Activated naive CD4-positive, alpha-beta T cell treated with anti-CD3 and anti-CD28 coated beads, Interleukin-2, amount 50 U/mL, for 24 hours (primary cell): Measurements from ENCODE around the gene SUGP2.

Experiments
- H3K27ac Mint-ChIP-seq: one replicate; pipeline ENCODE4 v1.8.0; 2021; ENCODE audit warnings: mild to moderate bottlenecking, mixed read lengths
- H3K27me3 Mint-ChIP-seq: one replicate; pipeline ENCODE4 v1.8.0; 2021; ENCODE audit warnings: mixed read lengths
- H3K36me3 Mint-ChIP-seq: one replicate; pipeline ENCODE4 v1.8.0; 2021; ENCODE audit warnings: mixed read lengths
- H3K4me1 Mint-ChIP-seq: one replicate; pipeline ENCODE4 v1.8.0; 2021; ENCODE audit warnings: mixed read lengths
- H3K4me3 Mint-ChIP-seq: one replicate; pipeline ENCODE4 v1.8.0; 2021; ENCODE audit warnings: mild to moderate bottlenecking, mixed read lengths
- H3K9me3 Mint-ChIP-seq: one replicate; pipeline ENCODE4 v1.8.0; 2021; ENCODE audit warnings: mixed read lengths

The SUGP2 gene

DNA sequence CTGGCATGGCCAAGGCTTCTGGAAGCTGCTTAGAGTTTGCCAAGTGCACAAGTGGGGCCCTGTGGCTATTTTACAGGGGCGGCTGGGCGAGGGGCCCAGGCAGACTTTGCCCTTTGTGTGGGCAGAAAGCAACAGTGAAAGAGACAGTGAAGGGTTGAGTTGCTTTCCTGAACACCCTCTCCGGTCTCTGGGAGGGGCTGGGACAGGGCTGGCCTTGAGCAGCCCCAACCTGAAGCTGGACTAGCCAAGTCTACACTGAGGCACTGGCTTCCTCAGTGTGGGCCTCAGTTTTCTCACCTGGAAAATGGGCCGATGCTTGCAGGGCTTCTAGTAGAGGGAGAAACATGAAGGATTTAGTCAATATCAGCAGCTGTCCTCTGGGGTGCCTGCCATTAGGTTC lies 89.9 kb downstream of the SUGP2 start:
- no peaks in the 10 kb centered on the region for H3K36me3 Mint-ChIP-seq
- H3K4me3 Mint-ChIP-seq: no peak overlapping the region
- no peaks in the 10 kb centered on the region for H3K9me3 Mint-ChIP-seq
- no peak overlapping the region for H3K27ac Mint-ChIP-seq
- peaks cover 7% of the 10 kb centered on the region for H3K4me1 Mint-ChIP-seq
- H3K27me3 Mint-ChIP-seq: peaks cover 12% of the 10 kb centered on the region

GRCh38 chr19:18942692-18943091 lies 90.6 kb downstream of the SUGP2 start:
- H3K4me1 Mint-ChIP-seq: peaks cover 7% of the 10 kb centered on the region
- H3K9me3 Mint-ChIP-seq: no peaks in the 10 kb centered on the region
- no peak overlapping the region for H3K27ac Mint-ChIP-seq
- peak overlapping the region; percentile 19 for H3K4me3 Mint-ChIP-seq
- H3K36me3 Mint-ChIP-seq: no peaks in the 10 kb centered on the region
- peaks cover 12% of the 10 kb centered on the region for H3K27me3 Mint-ChIP-seq

DNA sequence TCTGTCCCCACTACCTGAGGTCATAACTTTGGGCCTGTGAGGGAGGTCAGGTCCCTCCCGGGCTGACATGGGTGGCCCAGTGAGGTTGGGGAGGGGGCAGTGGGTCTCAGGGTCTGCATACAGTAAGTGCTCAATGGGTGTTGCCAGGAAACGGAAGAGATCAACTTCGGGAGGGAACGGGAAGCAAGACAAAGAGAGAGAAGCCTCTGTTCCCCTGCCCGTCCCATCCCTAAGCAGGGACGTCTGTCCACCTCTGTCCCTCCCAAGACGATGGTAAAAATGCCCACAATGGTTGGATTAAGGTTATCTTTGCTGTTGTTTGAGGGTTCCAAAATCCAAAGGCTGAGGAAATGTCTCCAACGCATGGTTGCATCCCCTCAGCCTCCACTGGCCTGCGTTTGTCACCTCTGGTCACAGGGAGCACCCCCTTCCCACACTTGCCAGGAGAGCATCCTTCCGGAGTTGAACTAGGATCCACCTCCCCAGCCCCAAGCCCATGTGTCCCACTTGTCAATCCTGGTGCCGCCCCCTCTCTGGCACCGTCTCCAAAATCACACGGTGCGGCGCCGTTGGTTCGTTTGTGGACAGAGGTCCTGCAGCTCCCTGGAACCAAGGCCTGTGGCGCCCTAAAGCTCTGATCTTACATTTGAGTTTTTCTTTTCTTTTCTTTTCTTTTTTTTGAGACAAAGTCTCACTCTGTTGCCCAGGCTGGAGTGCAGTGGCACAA lies 91.5 kb downstream of the SUGP2 start:
- no peak overlapping the region for H3K27ac Mint-ChIP-seq
- peaks cover 14% of the 10 kb centered on the region for H3K27me3 Mint-ChIP-seq
- H3K4me1 Mint-ChIP-seq: peaks cover 7% of the 10 kb centered on the region
- H3K36me3 Mint-ChIP-seq: no peaks in the 10 kb centered on the region
- H3K9me3 Mint-ChIP-seq: no peaks in the 10 kb centered on the region
- H3K4me3 Mint-ChIP-seq: peak overlapping the region; percentile 63
